Omental fat pad (tissue), 4 donors: ENCODE measurements around the gene PLA2G6. TPM values are rescaled to one million over a fixed set of nuclear protein-coding genes. Genes with fewer than 3 reads are reported as not detected.

Experiments
- ATAC-seq: fragments of 150-250 bp; one replicate; pipeline ENCODE4 v1.9.1; 2016; ENCODE audit warnings: mild to moderate bottlenecking, moderate library complexity; ENCODE audit not compliant: low FRiP score
- DNase-seq: peaks from one replicate; pipeline ENCODE4 v3.0.0-alpha.2; 2019; ENCODE audit warnings: low spot score
- total RNA-seq, 4 donors: library from RNA; depleted of rRNA; stranded (reverse); fragments of >200 nt; gene quantifications; one replicate each; pipeline ENCODE4 v1.1.0, GENCODE V29; 2016
- TF ChIP-seq, protein P1 (sequence below), 3 donors: fragments of 450-650 bp; IDR thresholded peaks; one replicate each; pipeline ENCODE4 v1.5.1; 2016 to 2017; ENCODE audit warnings: antibody characterized with exemption in 3 of 3, mild to moderate bottlenecking in 3 of 3, moderate library complexity in 2 of 3

Gene PLA2G6
- total RNA-seq, 4 donors from 2014 or later = 30.8 to 58.5 (median 45.1) TPM

GRCh38 chr22:38072322-38073149 is 109.1 kb downstream of the PLA2G6 start:
- ATAC-seq = no peak
- TF ChIP-seq, protein P1, sequence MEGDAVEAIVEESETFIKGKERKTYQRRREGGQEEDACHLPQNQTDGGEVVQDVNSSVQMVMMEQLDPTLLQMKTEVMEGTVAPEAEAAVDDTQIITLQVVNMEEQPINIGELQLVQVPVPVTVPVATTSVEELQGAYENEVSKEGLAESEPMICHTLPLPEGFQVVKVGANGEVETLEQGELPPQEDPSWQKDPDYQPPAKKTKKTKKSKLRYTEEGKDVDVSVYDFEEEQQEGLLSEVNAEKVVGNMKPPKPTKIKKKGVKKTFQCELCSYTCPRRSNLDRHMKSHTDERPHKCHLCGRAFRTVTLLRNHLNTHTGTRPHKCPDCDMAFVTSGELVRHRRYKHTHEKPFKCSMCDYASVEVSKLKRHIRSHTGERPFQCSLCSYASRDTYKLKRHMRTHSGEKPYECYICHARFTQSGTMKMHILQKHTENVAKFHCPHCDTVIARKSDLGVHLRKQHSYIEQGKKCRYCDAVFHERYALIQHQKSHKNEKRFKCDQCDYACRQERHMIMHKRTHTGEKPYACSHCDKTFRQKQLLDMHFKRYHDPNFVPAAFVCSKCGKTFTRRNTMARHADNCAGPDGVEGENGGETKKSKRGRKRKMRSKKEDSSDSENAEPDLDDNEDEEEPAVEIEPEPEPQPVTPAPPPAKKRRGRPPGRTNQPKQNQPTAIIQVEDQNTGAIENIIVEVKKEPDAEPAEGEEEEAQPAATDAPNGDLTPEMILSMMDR (IDR thresholded peaks at IDR 0.05) = no peak
- no peak for DNase-seq

GRCh38 chr22:38071421-38072321 is 110.0 kb downstream of the PLA2G6 start:
- no peak for DNase-seq
- TF ChIP-seq, protein P1 (IDR thresholded peaks at IDR 0.05) = no peak
- ATAC-seq = no peak

- TF ChIP-seq, protein P1 (IDR thresholded peaks at IDR 0.05) = no peak
- ATAC-seq (no peak), DNase-seq (no peak)
These were observed 111.2 kb downstream of the PLA2G6 start for GRCh38 chr22:38070250-38070921.

- no peak for ATAC-seq
- TF ChIP-seq, protein P1 (IDR thresholded peaks at IDR 0.05) = no peak
- no peak for DNase-seq
These were observed 112.0 kb downstream of the PLA2G6 start for GRCh38 chr22:38069372-38070249.

DNA sequence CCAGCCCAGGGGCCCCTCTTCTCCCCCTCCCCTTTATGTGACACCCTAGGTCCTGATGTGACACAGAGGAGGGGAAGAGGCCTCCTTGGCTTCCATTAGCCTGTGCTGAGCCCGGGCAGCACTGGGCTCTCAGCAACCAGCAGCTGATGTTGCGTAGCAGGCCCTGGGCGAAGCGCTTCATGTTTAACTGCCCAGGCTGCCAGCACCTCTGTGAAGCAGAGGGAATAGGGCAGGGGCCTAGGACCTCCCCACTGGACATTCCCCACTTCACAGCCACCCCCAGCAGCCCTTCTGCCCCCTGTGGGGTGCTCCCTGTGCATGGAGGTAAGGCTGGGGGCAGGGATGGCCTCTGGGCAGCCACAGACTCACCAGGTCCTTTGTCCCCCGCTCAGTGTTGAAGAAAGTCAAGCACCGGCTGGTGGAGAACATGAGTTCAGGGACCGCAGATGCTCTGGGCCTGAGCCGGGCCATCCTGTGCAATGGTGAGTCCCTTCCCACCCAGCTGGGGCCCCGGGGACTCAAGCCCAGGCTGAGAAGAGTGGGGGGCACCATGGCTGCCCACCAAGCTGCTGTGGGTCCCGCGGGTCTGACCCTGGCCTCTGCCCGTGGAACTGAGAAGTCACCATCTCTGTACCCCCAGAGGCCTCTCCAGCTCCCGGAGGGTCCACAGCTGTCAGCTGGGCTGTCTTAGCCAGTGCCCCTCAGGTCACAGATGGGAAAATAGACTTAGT is 112.8 kb downstream of the PLA2G6 start:
- TF ChIP-seq, protein P1 (IDR thresholded peaks at IDR 0.05) = no peak
- DNase-seq (no peak), ATAC-seq (no peak)
